ENCODE data around the gene MED16. TPM values are rescaled to one million over a fixed set of nuclear protein-coding genes. Genes with fewer than 3 reads are reported as not detected.

Gene MED16
- total RNA-seq, 1 donor from 2014 or later: 12.1 TPM

- peak overlapping the region; percentile 23 for H3K4me3 ChIP-seq (ENCODE audit: low read depth, low read length)
Observed at GRCh38 chr19:920051-920864, 27.3 kb upstream of the MED16 start.

GRCh38 chr19:919199-920050, 26.4 kb upstream of the MED16 start:
- no peak for FAIRE-seq
- no peak for TF ChIP-seq CTCF (IDR thresholded peaks at IDR 0.05; ENCODE audit: insufficient read depth, low read length, severe bottlenecking)

More at GRCh38 chr19:920051-920864, 27.3 kb upstream of the MED16 start:
- peaks cover 15% of the 10 kb centered on the region for H3K27me3 ChIP-seq (ENCODE audit: control insufficient read depth, insufficient read depth, low read length)
- peak; percentile 1 for TF ChIP-seq CTCF (IDR thresholded peaks at IDR 0.05; ENCODE audit: insufficient read depth, low read length, severe bottlenecking)
- FAIRE-seq (no peak), DNase-seq (ENCODE audit: low read depth) (no peak)
- H3K36me3 ChIP-seq (ENCODE audit: control insufficient read depth, insufficient read depth, low read length): no peaks in the 10 kb centered on the region

GRCh38 chr19:918481-919198, 25.7 kb upstream of the MED16 start:
- no peak for DNase-seq (ENCODE audit: low read depth)
- FAIRE-seq: no peak
- no peak for TF ChIP-seq CTCF (IDR thresholded peaks at IDR 0.05; ENCODE audit: insufficient read depth, low read length, severe bottlenecking)
- H3K4me3 ChIP-seq (ENCODE audit: low read depth, low read length): no peak overlapping the region
- no peaks in the 10 kb centered on the region for H3K36me3 ChIP-seq (ENCODE audit: control insufficient read depth, insufficient read depth, low read length)
- H3K27me3 ChIP-seq (ENCODE audit: control insufficient read depth, insufficient read depth, low read length): peaks cover 15% of the 10 kb centered on the region

More at GRCh38 chr19:919199-920050, 26.4 kb upstream of the MED16 start:
- H3K27me3 ChIP-seq (ENCODE audit: control insufficient read depth, insufficient read depth, low read length): peaks cover 15% of the 10 kb centered on the region
- no peaks in the 10 kb centered on the region for H3K36me3 ChIP-seq (ENCODE audit: control insufficient read depth, insufficient read depth, low read length)
- H3K4me3 ChIP-seq (ENCODE audit: low read depth, low read length): peak overlapping the region; percentile 23
- DNase-seq (ENCODE audit: low read depth): peak; percentile 30

- TF ChIP-seq CTCF (IDR thresholded peaks at IDR 0.05; ENCODE audit: insufficient read depth, low read length, severe bottlenecking): no peak
- Histone ChIP-seq H3K27me3 (ENCODE audit: control insufficient read depth, insufficient read depth, low read length) (peaks cover 15% of the 10 kb centered on the region), H3K36me3 (ENCODE audit: control insufficient read depth, insufficient read depth, low read length) (no peaks in the 10 kb centered on the region), H3K4me3 (ENCODE audit: low read depth, low read length) (no peak overlapping the region)
- FAIRE-seq (no peak), DNase-seq (ENCODE audit: low read depth) (no peak)
Observed at GRCh38 chr19:918152-918437, 25.1 kb upstream of the MED16 start.

- H3K4me3 ChIP-seq (ENCODE audit: low read depth, low read length): no peak within 1 kb of the TSS
- DNase-seq (ENCODE audit: low read depth): no peak
- no peak for FAIRE-seq
- H3K27me3 ChIP-seq (ENCODE audit: control insufficient read depth, insufficient read depth, low read length): peaks cover 15% of the 10 kb centered on the region
- no peaks in the 10 kb centered on the region for H3K36me3 ChIP-seq (ENCODE audit: control insufficient read depth, insufficient read depth, low read length)
- peak; percentile 63 for TF ChIP-seq CTCF (IDR thresholded peaks at IDR 0.05; ENCODE audit: insufficient read depth, low read length, severe bottlenecking)
Observed at GRCh38 chr19:917323-918151, 24.6 kb upstream of the MED16 start, which contains the start of gene KISS1R. Gene KISS1R, plus strand, starts transcription at chr19:917333. Its CDS starts 170 bp downstream, at chr19:917503.

Measured in bronchial epithelial cell (primary cell).